Measurements from ENCODE around the gene GPR162.

GPR162 gene

DNA sequence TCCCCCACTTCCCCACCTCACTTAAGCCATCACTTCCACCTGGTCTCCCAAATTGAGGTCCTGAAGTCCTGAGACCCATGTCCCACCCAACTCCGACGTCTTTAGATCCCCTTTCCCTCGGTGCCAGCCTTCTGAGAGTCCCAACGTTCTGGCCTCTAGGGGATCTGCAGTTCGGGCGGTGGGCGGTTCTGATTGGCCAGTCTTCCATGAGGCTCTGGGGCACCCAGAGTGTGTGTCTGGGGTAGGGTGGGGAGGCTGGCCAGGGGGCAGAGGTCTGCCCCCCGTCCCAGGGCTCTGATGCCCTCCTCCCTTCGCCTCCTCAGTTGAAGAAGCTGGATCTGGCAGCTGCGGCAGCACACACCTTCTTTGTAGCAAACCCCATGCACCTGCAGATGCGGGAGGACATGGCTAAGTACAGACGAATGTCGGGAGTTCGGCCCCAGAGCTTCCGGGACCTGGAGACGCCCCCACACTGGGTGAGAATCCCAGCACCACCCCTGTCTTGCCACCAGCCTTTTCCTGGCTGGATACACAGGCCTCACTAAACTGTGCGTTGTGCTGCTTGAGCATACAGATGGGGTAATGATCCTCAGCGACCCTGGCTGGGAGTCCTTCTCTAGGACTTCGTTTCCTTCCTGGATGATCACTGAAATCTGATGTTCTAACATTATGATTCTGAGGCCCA lies 8.1 kb downstream of the GPR162 start:
- no peak for TF ChIP-seq RAD21 (IDR thresholded peaks at IDR 0.05; ENCODE audit: low read depth)
- no peak for TF ChIP-seq TCF12 (IDR thresholded peaks at IDR 0.05; ENCODE audit: low read depth)
- TF ChIP-seq, protein P1, sequence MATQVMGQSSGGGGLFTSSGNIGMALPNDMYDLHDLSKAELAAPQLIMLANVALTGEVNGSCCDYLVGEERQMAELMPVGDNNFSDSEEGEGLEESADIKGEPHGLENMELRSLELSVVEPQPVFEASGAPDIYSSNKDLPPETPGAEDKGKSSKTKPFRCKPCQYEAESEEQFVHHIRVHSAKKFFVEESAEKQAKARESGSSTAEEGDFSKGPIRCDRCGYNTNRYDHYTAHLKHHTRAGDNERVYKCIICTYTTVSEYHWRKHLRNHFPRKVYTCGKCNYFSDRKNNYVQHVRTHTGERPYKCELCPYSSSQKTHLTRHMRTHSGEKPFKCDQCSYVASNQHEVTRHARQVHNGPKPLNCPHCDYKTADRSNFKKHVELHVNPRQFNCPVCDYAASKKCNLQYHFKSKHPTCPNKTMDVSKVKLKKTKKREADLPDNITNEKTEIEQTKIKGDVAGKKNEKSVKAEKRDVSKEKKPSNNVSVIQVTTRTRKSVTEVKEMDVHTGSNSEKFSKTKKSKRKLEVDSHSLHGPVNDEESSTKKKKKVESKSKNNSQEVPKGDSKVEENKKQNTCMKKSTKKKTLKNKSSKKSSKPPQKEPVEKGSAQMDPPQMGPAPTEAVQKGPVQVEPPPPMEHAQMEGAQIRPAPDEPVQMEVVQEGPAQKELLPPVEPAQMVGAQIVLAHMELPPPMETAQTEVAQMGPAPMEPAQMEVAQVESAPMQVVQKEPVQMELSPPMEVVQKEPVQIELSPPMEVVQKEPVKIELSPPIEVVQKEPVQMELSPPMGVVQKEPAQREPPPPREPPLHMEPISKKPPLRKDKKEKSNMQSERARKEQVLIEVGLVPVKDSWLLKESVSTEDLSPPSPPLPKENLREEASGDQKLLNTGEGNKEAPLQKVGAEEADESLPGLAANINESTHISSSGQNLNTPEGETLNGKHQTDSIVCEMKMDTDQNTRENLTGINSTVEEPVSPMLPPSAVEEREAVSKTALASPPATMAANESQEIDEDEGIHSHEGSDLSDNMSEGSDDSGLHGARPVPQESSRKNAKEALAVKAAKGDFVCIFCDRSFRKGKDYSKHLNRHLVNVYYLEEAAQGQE (IDR thresholded peaks at IDR 0.05; ENCODE audit: low read depth) = no peak
- TF ChIP-seq CREB1 (IDR thresholded peaks at IDR 0.05; ENCODE audit: low read depth) = no peak
- TF ChIP-seq, protein P2, sequence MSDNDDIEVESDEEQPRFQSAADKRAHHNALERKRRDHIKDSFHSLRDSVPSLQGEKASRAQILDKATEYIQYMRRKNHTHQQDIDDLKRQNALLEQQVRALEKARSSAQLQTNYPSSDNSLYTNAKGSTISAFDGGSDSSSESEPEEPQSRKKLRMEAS (IDR thresholded peaks at IDR 0.05) = no peak
- no peak for TF ChIP-seq EGR1 (IDR thresholded peaks at IDR 0.05)

DNA sequence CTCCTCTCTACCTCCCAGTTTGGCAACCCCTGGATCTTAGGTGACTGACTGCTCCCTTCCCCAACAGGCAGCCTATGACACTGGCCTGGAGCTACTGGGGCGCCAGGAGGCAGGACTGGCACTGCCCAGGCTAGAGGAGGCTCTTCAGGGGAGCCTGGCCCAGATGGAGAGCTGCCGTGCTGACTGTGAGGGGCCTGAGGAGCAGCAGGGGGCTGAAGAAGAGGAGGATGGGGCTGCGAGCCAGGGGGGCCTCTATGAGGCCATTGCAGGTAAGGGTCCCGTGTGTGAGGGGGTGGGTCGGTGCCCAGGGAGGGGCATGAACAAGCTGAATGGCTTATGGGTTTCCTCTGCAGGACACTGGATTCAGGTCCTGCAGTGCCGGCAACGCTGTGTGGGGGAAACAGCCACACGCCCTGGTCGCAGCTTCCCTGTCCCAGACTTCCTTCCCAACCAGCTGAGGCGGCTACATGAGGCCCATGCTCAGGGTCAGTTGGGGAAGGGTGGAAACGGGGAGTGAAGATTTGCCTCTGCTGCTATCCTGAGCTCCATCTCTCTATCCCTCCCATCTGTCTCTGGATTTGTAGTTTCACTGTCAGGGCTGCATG lies 8.8 kb downstream of the GPR162 start:
- TF ChIP-seq RAD21 (IDR thresholded peaks at IDR 0.05; ENCODE audit: low read depth) (no peak), CREB1 (IDR thresholded peaks at IDR 0.05; ENCODE audit: low read depth) (no peak), TAF1 (IDR thresholded peaks at IDR 0.05; ENCODE audit: low read depth) (no peak), ZBTB7A (IDR thresholded peaks at IDR 0.05; ENCODE audit: low read depth) (no peak), EGR1 (IDR thresholded peaks at IDR 0.05) (no peak), EP300 (IDR thresholded peaks at IDR 0.05; ENCODE audit: borderline replicate concordance) (no peak), NFIC (IDR thresholded peaks at IDR 0.05) (no peak), TEAD4 (IDR thresholded peaks at IDR 0.05) (no peak), YY1 (IDR thresholded peaks at IDR 0.05; ENCODE audit: low read depth) (no peak), CEBPB (IDR thresholded peaks at IDR 0.05) (no peak), FOXM1 (IDR thresholded peaks at IDR 0.05; ENCODE audit: borderline replicate concordance, low read depth) (no peak)
- TF ChIP-seq, protein P2 (IDR thresholded peaks at IDR 0.05) = no peak
- TF ChIP-seq, protein P3, sequence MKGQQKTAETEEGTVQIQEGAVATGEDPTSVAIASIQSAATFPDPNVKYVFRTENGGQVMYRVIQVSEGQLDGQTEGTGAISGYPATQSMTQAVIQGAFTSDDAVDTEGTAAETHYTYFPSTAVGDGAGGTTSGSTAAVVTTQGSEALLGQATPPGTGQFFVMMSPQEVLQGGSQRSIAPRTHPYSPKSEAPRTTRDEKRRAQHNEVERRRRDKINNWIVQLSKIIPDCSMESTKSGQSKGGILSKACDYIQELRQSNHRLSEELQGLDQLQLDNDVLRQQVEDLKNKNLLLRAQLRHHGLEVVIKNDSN (IDR thresholded peaks at IDR 0.05) = no peak
- TF ChIP-seq, protein P1 (IDR thresholded peaks at IDR 0.05; ENCODE audit: low read depth) = no peak

DNA sequence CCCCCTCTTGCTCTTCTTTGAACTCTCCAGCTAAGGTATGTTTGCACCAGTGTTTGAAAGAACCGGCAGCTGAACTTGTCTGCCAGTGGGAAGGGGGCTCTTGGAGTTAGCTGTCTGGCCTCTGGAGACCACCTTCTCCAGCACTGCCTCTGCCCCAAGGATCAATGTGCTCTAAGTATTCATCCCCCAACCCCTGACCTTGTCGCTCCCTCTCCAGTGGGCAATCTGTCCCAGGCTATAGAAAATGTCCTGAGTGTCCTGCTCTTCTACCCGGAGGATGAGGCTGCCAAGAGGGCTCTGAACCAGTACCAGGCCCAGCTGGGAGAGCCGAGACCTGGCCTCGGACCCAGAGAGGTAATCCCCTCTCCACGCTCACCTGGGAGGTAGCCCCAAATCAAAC lies 9.4 kb downstream of the GPR162 start:
- TF ChIP-seq TAF1 (IDR thresholded peaks at IDR 0.05; ENCODE audit: low read depth) (no peak), FOXM1 (IDR thresholded peaks at IDR 0.05; ENCODE audit: borderline replicate concordance, low read depth) (no peak), TEAD4 (IDR thresholded peaks at IDR 0.05) (no peak), ZBTB7A (IDR thresholded peaks at IDR 0.05; ENCODE audit: low read depth) (no peak), CREB1 (IDR thresholded peaks at IDR 0.05; ENCODE audit: low read depth) (no peak), NFIC (IDR thresholded peaks at IDR 0.05) (no peak)
- TF ChIP-seq, protein P3 (IDR thresholded peaks at IDR 0.05) = no peak
- TF ChIP-seq, protein P1 (IDR thresholded peaks at IDR 0.05; ENCODE audit: low read depth) = no peak

DNA sequence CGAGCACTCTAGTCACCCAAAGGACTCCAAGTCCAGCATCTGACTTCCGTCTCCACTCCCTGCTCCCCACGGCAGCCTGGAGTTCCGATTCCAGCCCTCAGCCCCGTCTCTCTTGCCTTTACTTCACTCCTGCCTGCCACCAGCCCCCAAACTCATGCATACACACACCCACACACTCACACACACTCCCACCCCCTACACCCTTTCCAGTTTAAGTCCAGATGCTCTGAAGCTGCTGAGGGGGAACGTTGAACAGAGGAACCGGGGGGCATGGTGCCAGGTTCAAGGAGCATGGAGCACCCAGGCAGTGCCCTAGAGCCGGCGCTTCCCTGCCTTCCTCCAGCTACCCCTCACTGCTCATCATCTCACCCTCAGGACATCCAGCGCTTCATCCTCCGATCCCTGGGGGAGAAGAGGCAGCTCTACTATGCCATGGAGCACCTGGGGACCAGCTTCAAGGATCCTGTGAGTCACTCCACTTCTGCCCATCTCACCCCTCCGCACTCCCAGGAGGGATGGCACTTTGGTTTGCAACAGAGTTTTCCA lies 9.9 kb downstream of the GPR162 start:
- no peak for TF ChIP-seq EP300 (IDR thresholded peaks at IDR 0.05; ENCODE audit: borderline replicate concordance)
- TF ChIP-seq EGR1 (IDR thresholded peaks at IDR 0.05) = no peak
- TF ChIP-seq ZBTB7A (IDR thresholded peaks at IDR 0.05; ENCODE audit: low read depth) = no peak
- TF ChIP-seq, protein P3 (IDR thresholded peaks at IDR 0.05) = no peak
- TF ChIP-seq TEAD4 (IDR thresholded peaks at IDR 0.05) = no peak
- no peak for TF ChIP-seq CREB1 (IDR thresholded peaks at IDR 0.05; ENCODE audit: low read depth)
- TF ChIP-seq TAF1 (IDR thresholded peaks at IDR 0.05; ENCODE audit: low read depth) = no peak
- no peak for TF ChIP-seq NFIC (IDR thresholded peaks at IDR 0.05)
- TF ChIP-seq FOXM1 (IDR thresholded peaks at IDR 0.05; ENCODE audit: borderline replicate concordance, low read depth) = no peak
- TF ChIP-seq, protein P1 (IDR thresholded peaks at IDR 0.05; ENCODE audit: low read depth) = no peak
- TF ChIP-seq RAD21 (IDR thresholded peaks at IDR 0.05; ENCODE audit: low read depth) = no peak
- no peak for TF ChIP-seq CEBPB (IDR thresholded peaks at IDR 0.05)
